22Rv1 (cell line): Measurements from ENCODE around the gene GRHPR.

ENCODE experiments used
- ZFX ChIP-seq: fragments of 450-650 bp; IDR thresholded peaks from 2 replicates; pipeline ENCODE4 v1.6.1; 2017; ENCODE audit warnings: antibody characterized with exemption, borderline replicate concordance
- TF ChIP-seq, protein P1 (sequence below): fragments of 450-650 bp; IDR thresholded peaks from 2 replicates; pipeline ENCODE4 v1.5.1; 2017; ENCODE audit warnings: mild to moderate bottlenecking

DNA sequence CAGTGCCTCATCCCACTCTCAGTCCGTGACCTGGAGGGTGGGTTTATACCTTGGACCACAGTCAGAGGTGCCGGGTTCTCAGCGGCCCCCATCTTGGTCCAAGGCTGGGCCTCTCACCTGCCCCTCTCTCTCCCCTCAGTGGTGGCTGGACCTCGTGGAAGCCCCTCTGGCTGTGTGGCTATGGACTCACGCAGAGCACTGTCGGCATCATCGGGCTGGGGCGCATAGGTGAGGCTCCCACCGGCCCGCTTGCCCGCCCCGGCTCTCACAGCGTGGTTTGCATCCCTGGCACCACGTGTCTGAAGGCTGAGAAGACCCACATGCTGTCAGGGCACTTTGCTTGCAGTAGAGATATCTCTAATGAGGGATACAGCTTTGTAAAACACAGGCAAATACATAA, 5.8 kb downstream of the GRHPR start:
- TF ChIP-seq, protein P1, sequence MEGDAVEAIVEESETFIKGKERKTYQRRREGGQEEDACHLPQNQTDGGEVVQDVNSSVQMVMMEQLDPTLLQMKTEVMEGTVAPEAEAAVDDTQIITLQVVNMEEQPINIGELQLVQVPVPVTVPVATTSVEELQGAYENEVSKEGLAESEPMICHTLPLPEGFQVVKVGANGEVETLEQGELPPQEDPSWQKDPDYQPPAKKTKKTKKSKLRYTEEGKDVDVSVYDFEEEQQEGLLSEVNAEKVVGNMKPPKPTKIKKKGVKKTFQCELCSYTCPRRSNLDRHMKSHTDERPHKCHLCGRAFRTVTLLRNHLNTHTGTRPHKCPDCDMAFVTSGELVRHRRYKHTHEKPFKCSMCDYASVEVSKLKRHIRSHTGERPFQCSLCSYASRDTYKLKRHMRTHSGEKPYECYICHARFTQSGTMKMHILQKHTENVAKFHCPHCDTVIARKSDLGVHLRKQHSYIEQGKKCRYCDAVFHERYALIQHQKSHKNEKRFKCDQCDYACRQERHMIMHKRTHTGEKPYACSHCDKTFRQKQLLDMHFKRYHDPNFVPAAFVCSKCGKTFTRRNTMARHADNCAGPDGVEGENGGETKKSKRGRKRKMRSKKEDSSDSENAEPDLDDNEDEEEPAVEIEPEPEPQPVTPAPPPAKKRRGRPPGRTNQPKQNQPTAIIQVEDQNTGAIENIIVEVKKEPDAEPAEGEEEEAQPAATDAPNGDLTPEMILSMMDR = no peak
- TF ChIP-seq ZFX = no peak
